Left ventricle myocardium inferior (tissue), 1 donor: ENCODE data around the gene GADL1. TPM values are rescaled to one million over a fixed set of nuclear protein-coding genes. Genes with fewer than 3 reads are reported as not detected.

Source experiments
- DNase-seq: peaks from one replicate; pipeline ENCODE4 v3.0.0-alpha.2; 2020
- H3K27ac ChIP-seq: fragments of 200-600 bp; replicated peaks from 2 replicates; pipeline ENCODE4 v1.8.0; 2021
- H3K27me3 ChIP-seq: fragments of 200-600 bp; 2 replicates; pipeline ENCODE4 v1.8.0; 2021; ENCODE audit warnings: low read depth
- H3K36me3 ChIP-seq: fragments of 200-600 bp; 2 replicates; pipeline ENCODE4 v1.8.0; 2021
- H3K4me1 ChIP-seq: fragments of 200-600 bp; 2 replicates; pipeline ENCODE4 v1.8.0; 2021
- H3K4me3 ChIP-seq: fragments of 200-600 bp; 2 replicates; pipeline ENCODE4 v1.8.0; 2021; ENCODE audit warnings: mild to moderate bottlenecking, moderate library complexity
- H3K9me3 ChIP-seq: fragments of 200-600 bp; replicated peaks from 2 replicates; pipeline ENCODE4 v1.8.0; 2021
- CTCF ChIP-seq: fragments of 200-600 bp; IDR thresholded peaks from 2 replicates; pipeline ENCODE4 v1.8.0; 2021; ENCODE audit warnings: antibody characterized with exemption, mild to moderate bottlenecking, borderline replicate concordance
- intact Hi-C: fragments of 100-400 bp; cut with micrococcal nuclease; formaldehyde crosslinking; loops from one replicate; pipeline ENCODE4 v1.11.0; 2022
- total RNA-seq: library from RNA; stranded (reverse); fragmentation: NEBNext Ultra II Directional; extraction: Animal tissue kit (Norgen Biotek cat#: 25700); gene quantifications from one replicate; pipeline ENCODE4 v1.2.1, GENCODE V29; 2021
- donor health status: DM: no; HTN: yes; CAD: no; lungs with severe emphysema.

The GADL1 gene
- total RNA-seq, 1 donor from 2014 or later = 0.11 TPM

GRCh38 chr3:30864836-30865235, 29.6 kb downstream of the GADL1 start:
- Histone ChIP-seq H3K27ac (no peak overlapping the region), H3K27me3 (no peaks in the 10 kb centered on the region), H3K4me1 (peaks cover 10% of the 10 kb centered on the region), H3K36me3 (no peaks in the 10 kb centered on the region), H3K9me3 (no peaks in the 10 kb centered on the region), H3K4me3 (no peak overlapping the region)
- no peak for TF ChIP-seq CTCF
- DNase-seq = no peak
- intact Hi-C loops = no loop called here

- no peak for TF ChIP-seq CTCF
- intact Hi-C loops = no loop called here
- Histone ChIP-seq H3K9me3 (no peaks in the 10 kb centered on the region), H3K4me3 (no peak overlapping the region), H3K27ac (no peak overlapping the region), H3K27me3 (no peaks in the 10 kb centered on the region), H3K4me1 (peaks cover 10% of the 10 kb centered on the region), H3K36me3 (no peaks in the 10 kb centered on the region)
- no peak for DNase-seq
Measured at GRCh38 chr3:30864132-30864531, 30.3 kb downstream of the GADL1 start.

GRCh38 chr3:30862004-30862403, 32.5 kb downstream of the GADL1 start:
- intact Hi-C loops = no loop called here
- Histone ChIP-seq H3K4me1 (peaks cover 10% of the 10 kb centered on the region), H3K27ac (no peak overlapping the region), H3K27me3 (no peaks in the 10 kb centered on the region), H3K36me3 (no peaks in the 10 kb centered on the region), H3K9me3 (no peaks in the 10 kb centered on the region), H3K4me3 (no peak overlapping the region)
- no peak for DNase-seq
- no peak for TF ChIP-seq CTCF

GRCh38 chr3:30858894-30859389, 35.5 kb downstream of the GADL1 start:
- Histone ChIP-seq H3K4me3 (no peak overlapping the region), H3K27ac (no peak overlapping the region), H3K27me3 (no peaks in the 10 kb centered on the region), H3K4me1 (peaks cover 3% of the 10 kb centered on the region), H3K36me3 (no peaks in the 10 kb centered on the region), H3K9me3 (no peaks in the 10 kb centered on the region)
- intact Hi-C loops = no loop called here
- no peak for DNase-seq
- TF ChIP-seq CTCF = no peak

GRCh38 chr3:30855400-30856292, 38.8 kb downstream of the GADL1 start:
- Histone ChIP-seq H3K9me3 (no peaks in the 10 kb centered on the region), H3K4me1 (peaks cover 4% of the 10 kb centered on the region), H3K27ac (no peak overlapping the region), H3K36me3 (no peaks in the 10 kb centered on the region), H3K27me3 (no peaks in the 10 kb centered on the region), H3K4me3 (no peak overlapping the region)
- intact Hi-C loops = no loop called here
- DNase-seq = no peak
- TF ChIP-seq CTCF = no peak
